ENCODE measurements around the gene ST7L.

ST7L gene

DNA sequence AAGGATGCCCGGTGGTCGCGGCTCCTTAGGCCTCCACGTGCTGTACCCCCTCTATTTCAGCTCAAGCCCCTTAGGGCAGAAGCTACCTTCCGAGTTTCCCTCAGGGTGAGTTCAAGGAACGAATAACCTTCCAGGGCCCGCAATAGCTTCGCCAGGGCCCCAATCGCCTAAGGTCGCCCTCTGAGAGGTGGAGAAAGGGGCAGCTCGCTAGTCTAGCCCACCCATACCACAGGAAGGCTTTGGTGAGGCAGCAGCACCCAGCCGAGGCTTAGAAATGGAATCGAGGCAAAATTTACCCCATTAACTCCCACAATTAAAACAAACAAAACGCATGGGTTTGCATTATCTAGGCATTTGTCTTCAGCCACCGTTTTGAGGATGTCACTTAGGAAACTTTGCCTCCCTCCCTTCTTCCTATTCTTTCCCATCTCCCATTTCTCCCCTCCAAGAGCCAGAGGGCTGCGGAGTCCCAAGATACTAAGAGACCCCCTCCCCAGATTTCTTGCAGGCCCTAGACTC, 109.2 kb downstream of the ST7L start:
- no peaks in the 10 kb centered on the region for H3K36me3 ChIP-seq (ENCODE audit: control insufficient read depth, insufficient read depth, low read length)
- H3K27me3 ChIP-seq (ENCODE audit: control insufficient read depth, insufficient read depth, low read length): peaks cover 81% of the 10 kb centered on the region
- H3K9ac ChIP-seq (ENCODE audit: low read depth, low read length): no peak overlapping the region
- peak overlapping the region; percentile 93 for H3K4me3 ChIP-seq (ENCODE audit: low read depth, low read length)
- H3K4me1 ChIP-seq (ENCODE audit: control insufficient read depth, insufficient read depth, low read length): peaks cover 9% of the 10 kb centered on the region
- H3K9me3 ChIP-seq (ENCODE audit: control insufficient read depth, insufficient read depth, low read length): no peaks in the 10 kb centered on the region

DNA sequence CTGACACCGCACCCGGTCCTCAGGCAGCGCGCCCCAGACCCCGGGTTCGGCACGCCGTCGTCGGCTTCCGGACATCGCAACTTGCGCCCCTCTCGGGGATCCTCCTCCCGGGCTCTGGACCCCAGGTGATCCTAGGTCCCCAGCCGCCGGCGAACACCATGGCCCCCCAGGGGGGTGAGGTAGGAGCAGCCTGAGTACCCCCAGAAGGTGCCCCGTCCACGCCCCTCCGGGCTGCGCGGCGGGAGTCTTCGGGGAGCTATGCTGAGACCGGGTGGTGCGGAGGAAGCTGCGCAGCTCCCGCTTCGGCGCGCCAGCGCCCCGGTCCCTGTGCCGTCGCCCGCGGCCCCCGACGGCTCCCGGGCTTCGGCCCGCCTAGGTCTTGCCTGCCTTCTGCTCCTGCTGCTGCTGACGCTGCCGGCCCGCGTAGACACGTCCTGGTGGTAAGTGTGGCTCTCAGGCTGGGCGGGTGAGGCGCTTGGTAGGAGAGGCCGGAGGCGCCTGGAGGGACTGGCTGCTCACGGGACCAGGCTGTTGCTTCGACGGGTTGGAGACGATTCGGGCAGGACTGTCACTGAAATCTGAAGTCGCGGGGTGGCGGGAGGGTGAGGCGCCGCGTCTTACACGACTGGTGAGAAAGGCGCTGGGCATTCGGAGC, 109.8 kb downstream of the ST7L start:
- Histone ChIP-seq H3K9ac (ENCODE audit: low read depth, low read length) (no peak overlapping the region), H3K36me3 (ENCODE audit: control insufficient read depth, insufficient read depth, low read length) (no peaks in the 10 kb centered on the region), H3K9me3 (ENCODE audit: control insufficient read depth, insufficient read depth, low read length) (no peaks in the 10 kb centered on the region), H3K4me3 (ENCODE audit: low read depth, low read length) (peak overlapping the region; percentile 93), H3K27me3 (ENCODE audit: control insufficient read depth, insufficient read depth, low read length) (peaks cover 87% of the 10 kb centered on the region), H3K4me1 (ENCODE audit: control insufficient read depth, insufficient read depth, low read length) (peaks cover 9% of the 10 kb centered on the region)

DNA sequence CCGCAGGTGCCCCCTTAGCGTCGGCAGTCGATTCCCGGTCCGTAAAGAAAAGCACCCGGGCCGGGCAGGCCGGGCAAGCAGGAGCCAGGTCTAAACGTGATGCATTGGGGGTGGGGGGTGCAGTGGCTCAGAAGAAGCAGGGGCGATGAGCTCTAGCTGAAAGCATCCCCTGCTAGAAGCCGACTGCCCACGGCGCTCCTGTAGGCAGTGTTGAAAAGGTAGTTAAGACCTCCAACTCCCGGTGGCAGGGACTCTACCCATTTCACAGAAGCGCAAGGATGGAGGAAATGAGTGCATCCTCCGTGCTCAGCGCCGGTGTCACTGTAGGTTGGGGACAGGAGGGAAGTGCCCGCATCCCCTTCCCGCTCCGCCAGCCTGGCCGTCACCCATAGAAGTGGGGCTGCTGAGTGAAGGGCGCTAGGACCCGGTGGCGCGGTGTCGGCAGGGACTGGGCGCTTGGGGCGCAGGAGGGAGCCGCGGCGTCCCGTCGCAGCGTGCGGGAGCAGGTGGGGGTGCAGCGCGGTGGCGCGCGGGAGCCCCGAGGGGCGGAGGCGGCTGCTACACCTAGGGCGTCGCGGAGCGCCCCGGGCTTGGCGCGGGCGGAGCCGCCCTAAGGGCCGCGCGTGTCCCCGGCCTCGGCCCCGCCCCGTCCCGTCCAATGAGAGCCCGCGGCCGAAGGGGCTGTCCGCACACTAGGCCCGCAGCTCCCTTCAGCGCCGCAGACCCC, 110.5 kb downstream of the ST7L start, which contains the start of gene WNT2B:
WNT2B (plus strand) TSS at position 688 of the 727 bp plus-strand sequence. CDS start 298 bp downstream, outside the sequence.
- no peaks in the 10 kb centered on the region for H3K36me3 ChIP-seq (ENCODE audit: control insufficient read depth, insufficient read depth, low read length)
- H3K4me1 ChIP-seq (ENCODE audit: control insufficient read depth, insufficient read depth, low read length): peaks cover 9% of the 10 kb centered on the region
- H3K9ac ChIP-seq (ENCODE audit: low read depth, low read length): no peak within 1 kb of the TSS
- H3K4me3 ChIP-seq (ENCODE audit: low read depth, low read length): peak within 1 kb of the TSS; percentile 93
- no peaks in the 10 kb centered on the region for H3K9me3 ChIP-seq (ENCODE audit: control insufficient read depth, insufficient read depth, low read length)
- H3K27me3 ChIP-seq (ENCODE audit: control insufficient read depth, insufficient read depth, low read length): peaks cover 91% of the 10 kb centered on the region

DNA sequence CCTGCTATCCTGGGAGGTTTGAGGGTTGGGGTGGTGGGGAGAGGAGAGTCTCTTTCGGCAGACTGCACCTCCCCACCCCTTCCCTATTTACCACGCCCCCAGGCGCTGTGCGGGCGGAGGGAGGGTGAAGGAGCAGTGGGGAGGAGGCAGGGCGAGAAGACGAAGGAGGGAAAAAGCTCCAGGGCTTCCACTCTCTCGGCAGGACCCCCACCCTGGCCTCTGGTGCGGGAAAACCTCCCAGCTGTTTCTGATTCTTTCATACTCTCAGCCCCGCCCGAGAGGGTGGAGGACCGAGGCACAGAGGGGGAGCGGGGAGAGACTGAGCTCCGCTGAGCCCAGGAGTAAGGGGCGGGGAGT, 111.0 kb downstream of the ST7L start:
- H3K27me3 ChIP-seq (ENCODE audit: control insufficient read depth, insufficient read depth, low read length): peaks cover 93% of the 10 kb centered on the region
- H3K36me3 ChIP-seq (ENCODE audit: control insufficient read depth, insufficient read depth, low read length): no peaks in the 10 kb centered on the region
- peak overlapping the region; percentile 93 for H3K4me3 ChIP-seq (ENCODE audit: low read depth, low read length)
- H3K9me3 ChIP-seq (ENCODE audit: control insufficient read depth, insufficient read depth, low read length): no peaks in the 10 kb centered on the region
- peaks cover 9% of the 10 kb centered on the region for H3K4me1 ChIP-seq (ENCODE audit: control insufficient read depth, insufficient read depth, low read length)
- no peak overlapping the region for H3K9ac ChIP-seq (ENCODE audit: low read depth, low read length)

DNA sequence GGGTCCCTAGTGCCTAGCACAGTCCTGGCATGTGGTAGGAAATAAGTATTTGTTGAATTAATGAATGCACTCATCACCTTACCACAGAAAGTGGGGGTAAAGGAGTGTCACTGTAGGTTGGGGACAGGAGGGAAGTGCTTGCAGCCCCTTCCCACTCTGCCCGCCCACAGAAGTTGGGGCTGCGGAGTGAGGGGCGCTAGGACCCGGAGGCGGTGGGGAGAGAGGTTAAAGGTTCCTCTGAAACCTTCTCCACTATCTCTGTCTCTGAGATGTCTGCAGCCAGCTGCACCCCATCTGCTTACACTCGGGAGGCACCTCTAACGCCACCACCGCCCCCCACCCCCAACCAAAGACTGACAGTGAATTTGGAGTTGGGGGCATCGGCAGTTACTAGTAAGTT, 111.6 kb downstream of the ST7L start:
- H3K9ac ChIP-seq (ENCODE audit: low read depth, low read length): no peak overlapping the region

DNA sequence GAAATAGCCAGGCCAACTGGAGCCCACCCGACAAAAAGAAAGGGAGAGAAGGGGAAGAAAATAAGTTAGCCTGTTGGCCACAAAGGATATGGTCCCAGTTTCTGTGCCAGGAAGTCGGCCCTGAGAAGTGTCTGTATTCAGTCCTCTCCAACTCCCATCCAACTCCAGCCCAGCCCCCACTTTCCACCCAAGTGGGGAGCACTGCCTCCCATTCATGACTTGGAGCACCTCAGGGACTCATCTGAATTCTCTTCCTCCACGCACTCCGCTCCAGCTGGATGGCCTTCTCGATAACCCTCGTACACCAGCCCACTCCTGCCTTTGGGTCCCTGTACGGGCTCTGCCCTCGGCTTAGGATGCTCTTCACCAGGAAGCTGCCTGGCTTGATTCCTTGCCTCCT, 112.2 kb downstream of the ST7L start:
- Histone ChIP-seq H3K9ac (ENCODE audit: low read depth, low read length) (no peak overlapping the region), H3K4me3 (ENCODE audit: low read depth, low read length) (peak overlapping the region; percentile 93), H3K9me3 (ENCODE audit: control insufficient read depth, insufficient read depth, low read length) (no peaks in the 10 kb centered on the region), H3K27me3 (ENCODE audit: control insufficient read depth, insufficient read depth, low read length) (peaks cover 93% of the 10 kb centered on the region), H3K4me1 (ENCODE audit: control insufficient read depth, insufficient read depth, low read length) (peaks cover 13% of the 10 kb centered on the region), H3K36me3 (ENCODE audit: control insufficient read depth, insufficient read depth, low read length) (no peaks in the 10 kb centered on the region)

More for the DNA sequence above, 111.6 kb downstream of the ST7L start:
- Histone ChIP-seq H3K27me3 (ENCODE audit: control insufficient read depth, insufficient read depth, low read length) (peaks cover 93% of the 10 kb centered on the region), H3K36me3 (ENCODE audit: control insufficient read depth, insufficient read depth, low read length) (no peaks in the 10 kb centered on the region), H3K9me3 (ENCODE audit: control insufficient read depth, insufficient read depth, low read length) (no peaks in the 10 kb centered on the region), H3K4me1 (ENCODE audit: control insufficient read depth, insufficient read depth, low read length) (peaks cover 13% of the 10 kb centered on the region), H3K4me3 (ENCODE audit: low read depth, low read length) (peak overlapping the region; percentile 93)

DNA sequence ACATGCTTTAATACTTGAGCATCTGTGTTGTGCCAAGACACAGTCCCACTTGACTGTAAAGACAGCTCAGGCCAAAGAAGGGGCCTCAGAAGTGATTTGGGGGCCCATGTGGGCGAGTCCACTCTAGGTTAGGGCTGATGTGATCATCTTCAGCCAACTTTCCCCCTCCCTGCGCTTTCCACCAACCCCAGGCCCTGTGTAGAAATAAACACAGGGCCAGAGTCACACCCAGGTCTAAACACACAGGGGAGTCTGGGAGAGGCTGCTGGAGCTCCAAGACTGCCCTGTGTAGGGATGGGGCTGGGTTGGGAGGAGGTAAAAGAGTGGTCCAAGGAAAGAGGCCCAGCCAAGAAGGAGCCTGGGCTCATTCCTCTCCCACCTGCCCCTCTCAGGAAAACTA, 112.6 kb downstream of the ST7L start:
- H3K27me3 ChIP-seq (ENCODE audit: control insufficient read depth, insufficient read depth, low read length): peaks cover 93% of the 10 kb centered on the region
- H3K4me3 ChIP-seq (ENCODE audit: low read depth, low read length): no peak overlapping the region
- peaks cover 13% of the 10 kb centered on the region for H3K4me1 ChIP-seq (ENCODE audit: control insufficient read depth, insufficient read depth, low read length)
- H3K9me3 ChIP-seq (ENCODE audit: control insufficient read depth, insufficient read depth, low read length): no peaks in the 10 kb centered on the region
- no peaks in the 10 kb centered on the region for H3K36me3 ChIP-seq (ENCODE audit: control insufficient read depth, insufficient read depth, low read length)
- H3K9ac ChIP-seq (ENCODE audit: low read depth, low read length): no peak overlapping the region

DNA sequence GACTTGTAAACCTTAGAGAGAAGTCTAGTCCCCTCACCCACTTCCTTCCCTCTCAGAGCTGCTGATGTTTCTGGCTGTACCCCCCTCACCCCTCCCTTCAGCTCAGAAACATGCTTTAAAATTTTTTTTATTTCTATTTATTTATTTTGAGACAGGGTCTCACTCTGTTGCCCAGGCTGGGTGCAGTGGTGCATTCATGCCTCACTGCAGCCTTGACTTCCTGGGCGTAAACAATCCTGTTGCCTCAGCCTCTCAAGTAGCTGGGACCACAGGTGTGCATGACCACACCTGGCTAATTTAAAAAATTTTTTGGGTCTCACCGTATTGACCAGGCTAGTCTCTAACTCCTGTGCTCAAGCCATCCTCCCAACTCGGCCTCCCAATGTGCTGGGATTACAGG, 113.1 kb downstream of the ST7L start:
- H3K4me1 ChIP-seq (ENCODE audit: control insufficient read depth, insufficient read depth, low read length): peaks cover 13% of the 10 kb centered on the region
- peaks cover 93% of the 10 kb centered on the region for H3K27me3 ChIP-seq (ENCODE audit: control insufficient read depth, insufficient read depth, low read length)

DNA sequence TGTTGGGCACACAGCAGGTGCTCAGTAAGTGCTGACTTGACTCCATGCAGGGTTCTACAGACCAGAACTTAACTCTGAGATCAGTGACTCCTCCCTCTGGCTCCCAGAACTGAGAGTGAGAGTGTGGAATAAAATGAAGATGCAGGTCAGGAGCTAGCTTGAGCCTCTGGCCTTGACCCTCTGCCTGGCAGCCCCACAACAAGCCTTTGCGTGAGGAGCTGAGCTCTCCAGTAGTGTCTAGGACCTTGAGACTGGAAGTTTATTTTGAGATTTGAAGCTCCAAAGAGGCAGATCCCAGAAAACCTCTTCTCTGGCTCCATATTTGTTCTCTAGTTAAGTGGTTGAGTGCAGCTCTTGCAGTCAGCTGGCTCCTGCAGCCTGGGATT, 113.5 kb downstream of the ST7L start:
- no peaks in the 10 kb centered on the region for H3K36me3 ChIP-seq (ENCODE audit: control insufficient read depth, insufficient read depth, low read length)
- H3K9me3 ChIP-seq (ENCODE audit: control insufficient read depth, insufficient read depth, low read length): no peaks in the 10 kb centered on the region
- no peak overlapping the region for H3K9ac ChIP-seq (ENCODE audit: low read depth, low read length)
- H3K4me1 ChIP-seq (ENCODE audit: control insufficient read depth, insufficient read depth, low read length): peaks cover 13% of the 10 kb centered on the region
- no peak overlapping the region for H3K4me3 ChIP-seq (ENCODE audit: low read depth, low read length)
- H3K27me3 ChIP-seq (ENCODE audit: control insufficient read depth, insufficient read depth, low read length): peaks cover 93% of the 10 kb centered on the region

More for the DNA sequence above, 113.1 kb downstream of the ST7L start:
- H3K9ac ChIP-seq (ENCODE audit: low read depth, low read length): no peak overlapping the region
- H3K36me3 ChIP-seq (ENCODE audit: control insufficient read depth, insufficient read depth, low read length): no peaks in the 10 kb centered on the region
- H3K4me3 ChIP-seq (ENCODE audit: low read depth, low read length): no peak overlapping the region
- no peaks in the 10 kb centered on the region for H3K9me3 ChIP-seq (ENCODE audit: control insufficient read depth, insufficient read depth, low read length)

DNA sequence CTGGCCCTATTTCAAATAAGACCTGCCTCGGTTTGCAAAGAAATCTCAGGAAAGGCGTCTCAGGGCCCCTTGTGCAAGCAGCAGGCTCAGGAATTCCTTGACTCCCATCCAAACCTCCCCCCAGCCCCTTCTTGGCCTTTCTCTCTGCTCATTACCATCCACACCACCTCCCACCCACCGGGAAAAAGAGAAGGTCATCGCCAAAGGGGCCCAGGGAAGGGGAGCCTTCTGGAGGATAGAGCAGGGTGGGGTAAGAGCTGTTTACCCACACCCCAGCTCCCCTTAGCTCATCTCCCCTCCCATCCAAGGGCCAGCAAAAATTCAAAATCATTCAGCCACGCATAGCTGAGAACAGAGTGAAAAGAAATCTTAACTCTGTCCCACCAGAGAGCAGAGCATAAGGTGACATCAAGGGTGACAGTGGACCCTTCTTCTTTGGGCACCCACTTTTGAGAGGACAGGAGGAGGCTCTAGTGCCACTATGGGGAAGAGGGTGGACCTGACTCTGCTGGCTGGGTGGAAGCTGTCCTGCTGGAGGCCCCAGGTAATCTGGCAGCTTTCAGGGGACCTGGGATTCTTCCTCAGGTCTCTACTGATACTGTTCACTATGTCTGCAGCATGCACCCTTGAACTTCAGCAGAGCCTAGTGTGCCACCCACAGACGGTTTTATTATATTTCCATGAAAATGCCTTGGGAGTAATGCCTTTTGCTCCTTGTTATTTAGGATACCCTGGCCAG, 114.1 kb downstream of the ST7L start:
- H3K36me3 ChIP-seq (ENCODE audit: control insufficient read depth, insufficient read depth, low read length): no peaks in the 10 kb centered on the region
- no peak overlapping the region for H3K9ac ChIP-seq (ENCODE audit: low read depth, low read length)
- H3K9me3 ChIP-seq (ENCODE audit: control insufficient read depth, insufficient read depth, low read length): no peaks in the 10 kb centered on the region
- H3K4me1 ChIP-seq (ENCODE audit: control insufficient read depth, insufficient read depth, low read length): peaks cover 9% of the 10 kb centered on the region
- peaks cover 93% of the 10 kb centered on the region for H3K27me3 ChIP-seq (ENCODE audit: control insufficient read depth, insufficient read depth, low read length)
- no peak overlapping the region for H3K4me3 ChIP-seq (ENCODE audit: low read depth, low read length)

DNA sequence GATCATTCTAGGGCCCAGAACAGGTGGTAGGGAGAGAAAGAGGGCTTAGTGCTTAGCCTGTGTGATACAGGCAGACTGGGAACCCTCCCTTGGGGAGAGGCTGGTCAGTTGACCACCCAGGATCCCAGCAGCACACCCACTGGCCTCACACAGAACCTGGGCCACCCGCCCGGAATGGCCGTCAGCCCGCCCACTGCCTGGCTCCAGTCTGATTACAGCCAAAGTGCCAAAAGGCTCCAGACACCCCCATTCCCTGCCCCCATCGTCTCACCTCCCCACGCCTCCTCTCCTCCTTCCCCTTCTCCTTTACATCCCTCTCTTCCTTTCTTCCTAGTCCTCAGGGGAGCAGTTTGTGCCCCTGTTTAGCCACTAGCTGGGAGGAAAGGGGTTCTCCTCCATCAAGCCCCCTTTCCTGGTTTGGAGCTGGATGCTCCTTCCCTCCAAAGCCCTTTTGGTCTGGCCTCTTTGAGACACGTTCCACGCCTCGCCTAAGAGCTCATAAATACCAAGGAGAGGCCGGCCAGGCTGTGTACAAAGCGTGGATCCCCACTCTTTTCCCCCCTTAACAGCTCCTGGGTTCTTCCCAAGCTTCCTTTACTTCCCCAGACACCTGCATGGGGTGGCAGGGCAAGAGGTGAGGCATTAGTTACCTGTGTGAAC, 114.8 kb downstream of the ST7L start:
- H3K4me1 ChIP-seq (ENCODE audit: control insufficient read depth, insufficient read depth, low read length): peaks cover 7% of the 10 kb centered on the region
- H3K9me3 ChIP-seq (ENCODE audit: control insufficient read depth, insufficient read depth, low read length): no peaks in the 10 kb centered on the region
- H3K36me3 ChIP-seq (ENCODE audit: control insufficient read depth, insufficient read depth, low read length): no peaks in the 10 kb centered on the region
- no peak overlapping the region for H3K4me3 ChIP-seq (ENCODE audit: low read depth, low read length)
- peaks cover 90% of the 10 kb centered on the region for H3K27me3 ChIP-seq (ENCODE audit: control insufficient read depth, insufficient read depth, low read length)
- H3K9ac ChIP-seq (ENCODE audit: low read depth, low read length): no peak overlapping the region

Measured in iPS-15b (cell line).